Measurements from ENCODE around the gene MACF1. TPM values are rescaled to one million over a fixed set of nuclear protein-coding genes. Genes with fewer than 3 reads are reported as not detected.

The MACF1 gene
- total RNA-seq, 2 donors from 2014 or later = 107 to 148 TPM

- DNase-seq = no peak
- no peaks in the 10 kb centered on the region for H3K9me3 ChIP-seq
- intact Hi-C loops (cut with DNase I) = no loop called here
- no peaks in the 10 kb centered on the region for H3K4me1 ChIP-seq
- TF ChIP-seq CTCF (IDR thresholded peaks at IDR 0.05) = no peak
- no peak overlapping the region for H3K27ac ChIP-seq
- no peaks in the 10 kb centered on the region for H3K27me3 ChIP-seq
- H3K4me3 ChIP-seq = no peak overlapping the region
- no peak overlapping the region for H3K9ac ChIP-seq (ENCODE audit: low read depth in 2 of 2, low read length in 2 of 2)
- no peaks in the 10 kb centered on the region for H3K36me3 ChIP-seq
These were observed 26.0 kb downstream of the MACF1 start for GRCh38 chr1:39230261-39231190.

DNA sequence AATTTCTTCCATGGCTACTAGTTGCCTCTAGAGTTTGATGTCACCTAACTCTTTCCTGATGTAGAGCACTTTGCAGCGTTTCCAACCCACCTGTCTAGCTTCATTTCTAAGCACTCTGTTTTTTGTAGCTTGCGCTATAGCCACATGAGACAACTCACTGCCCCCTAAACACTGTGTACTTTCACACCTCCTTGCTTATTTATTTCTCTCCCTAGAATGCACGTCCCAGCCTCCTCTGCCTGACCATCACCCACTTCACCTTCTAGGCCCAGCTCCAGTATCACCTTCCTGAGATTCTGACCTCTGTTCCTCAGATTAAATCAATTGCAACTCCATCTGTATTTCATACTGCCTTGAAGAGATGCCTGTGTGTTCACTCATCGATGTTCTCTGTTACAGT, 32.5 kb downstream of the MACF1 start:
- H3K4me3 ChIP-seq = no peak overlapping the region
- no peak for DNase-seq

DNA sequence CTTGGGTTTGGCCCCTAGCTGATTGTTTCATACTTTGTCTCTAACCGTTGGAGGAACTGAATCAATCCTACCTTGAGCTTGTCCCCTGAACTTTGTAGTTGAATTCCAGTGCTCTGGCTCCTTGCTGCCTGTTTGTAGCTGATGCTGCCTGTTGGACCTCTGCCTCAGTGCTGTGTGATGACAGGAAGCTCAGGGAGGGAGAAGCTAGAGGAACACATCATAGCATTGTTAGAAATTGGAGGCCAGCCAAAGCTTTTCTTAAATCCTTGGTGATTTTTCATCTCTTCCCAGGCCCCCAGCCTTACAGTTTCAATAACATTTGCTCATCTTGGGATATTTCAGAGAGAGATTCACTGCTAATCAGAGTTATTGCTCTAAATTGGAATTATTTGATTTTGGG, 34.0 kb downstream of the MACF1 start:
- H3K27me3 ChIP-seq = no peaks in the 10 kb centered on the region
- no peak for TF ChIP-seq CTCF (IDR thresholded peaks at IDR 0.05)
- no peak for DNase-seq
- no peaks in the 10 kb centered on the region for H3K36me3 ChIP-seq
- no peak overlapping the region for H3K9ac ChIP-seq (ENCODE audit: low read depth in 2 of 2, low read length in 2 of 2)
- H3K9me3 ChIP-seq = no peaks in the 10 kb centered on the region
- H3K27ac ChIP-seq = no peak overlapping the region
- no peaks in the 10 kb centered on the region for H3K4me1 ChIP-seq
- no peak overlapping the region for H3K4me3 ChIP-seq
- intact Hi-C loops (cut with DNase I) = no loop called here

More for the DNA sequence above, 32.5 kb downstream of the MACF1 start:
- Histone ChIP-seq H3K27me3 (no peaks in the 10 kb centered on the region), H3K4me1 (no peaks in the 10 kb centered on the region), H3K27ac (no peak overlapping the region), H3K9ac (ENCODE audit: low read depth in 2 of 2, low read length in 2 of 2) (no peak overlapping the region), H3K36me3 (no peaks in the 10 kb centered on the region), H3K9me3 (no peaks in the 10 kb centered on the region)
- TF ChIP-seq CTCF (IDR thresholded peaks at IDR 0.05) = no peak
- intact Hi-C loops (cut with DNase I) = no loop called here

- intact Hi-C loops (cut with DNase I) = loop anchor here (5.0 kb wide), 1 partner anchor 33 kb away; no protein-coding TSS in a partner anchor
- DNase-seq = no peak
- no peak overlapping the region for H3K9ac ChIP-seq (ENCODE audit: low read depth in 2 of 2, low read length in 2 of 2)
- no peaks in the 10 kb centered on the region for H3K27me3 ChIP-seq
- TF ChIP-seq CTCF (IDR thresholded peaks at IDR 0.05) = no peak
- H3K27ac ChIP-seq = no peak overlapping the region
- no peak overlapping the region for H3K4me3 ChIP-seq
- H3K36me3 ChIP-seq = no peaks in the 10 kb centered on the region
- H3K9me3 ChIP-seq = no peaks in the 10 kb centered on the region
- no peaks in the 10 kb centered on the region for H3K4me1 ChIP-seq
These were observed 35.5 kb downstream of the MACF1 start for GRCh38 chr1:39239968-39240367.

- no peak for TF ChIP-seq CTCF (IDR thresholded peaks at IDR 0.05)
- intact Hi-C loops (cut with DNase I) = loop anchor here (5.0 kb wide), 1 partner anchor 36 kb away; no protein-coding TSS in a partner anchor
- DNase-seq = no peak
- Histone ChIP-seq H3K27me3 (no peaks in the 10 kb centered on the region), H3K4me3 (no peak overlapping the region), H3K9ac (ENCODE audit: low read depth in 2 of 2, low read length in 2 of 2) (no peak overlapping the region), H3K27ac (no peak overlapping the region), H3K9me3 (no peaks in the 10 kb centered on the region), H3K36me3 (no peaks in the 10 kb centered on the region), H3K4me1 (no peaks in the 10 kb centered on the region)
These were observed 38.8 kb downstream of the MACF1 start for GRCh38 chr1:39243302-39243701.

All from colonic mucosa (tissue), 4 donors.